A673 (cell line): Measurements from ENCODE around the gene ARPC2.

Experiments
- CTCF ChIP-seq: fragments of 300-800, 200-600 bp; sonication (generic); conservative IDR thresholded peaks from 2 replicates; pipeline ENCODE4 v1.5.1; 2017; ENCODE audit warnings: low read depth, mild to moderate bottlenecking, antibody characterized with exemption, low read length, moderate library complexity, mixed read lengths
- EZH2 ChIP-seq: fragments of 200-600 bp; sonication (generic); IDR thresholded peaks from 2 replicates; pipeline ENCODE4 v1.6.1; 2017; ENCODE audit warnings: borderline replicate concordance, low read depth, mild to moderate bottlenecking, mixed read lengths, antibody characterized with exemption, low read length; ENCODE audit not compliant: poor library complexity, severe bottlenecking

GRCh38 chr2:218284106-218284811, 67.3 kb downstream of the ARPC2 start:
- TF ChIP-seq CTCF (no peak), EZH2 (no peak)
